Measurements from ENCODE around the gene CEP97.

- TF ChIP-seq EP300 (IDR thresholded peaks at IDR 0.05; ENCODE audit: low read depth) (no peak), CTCF (IDR thresholded peaks at IDR 0.05) (peak in 1 of 5 experiments; percentile 8), POLR2A (IDR thresholded peaks at IDR 0.05) (peak; percentile 35)
Measured at GRCh38 chr3:101676216-101676764, 48.1 kb upstream of the CEP97 start.
